ENCODE measurements around the gene SLC25A25.
"Not testable (repeated sequence)": the region's sequence is repeated elsewhere in the genome, so short reads cannot be mapped to it uniquely, and the experiment has no call there.

Gene SLC25A25

GRCh38 chr9:128065907-128066712 is 1.9 kb upstream of the SLC25A25 start:
- Histone ChIP-seq H3K4me1 (ENCODE audit: control insufficient read depth, insufficient read depth, low read length) (peaks cover 23% of the 10 kb centered on the region), H3K4me3 (ENCODE audit: low read length) (peak overlapping the region; percentile 72), H3K4me2 (ENCODE audit: low read length) (peak overlapping the region; percentile 92), H3K9me3 (replicated peaks; ENCODE audit: low read length) (no peaks in the 10 kb centered on the region), H3K27me3 (ENCODE audit: control insufficient read depth, insufficient read depth, low read length) (no peaks in the 10 kb centered on the region), H3K36me3 (ENCODE audit: insufficient read depth, low read length) (peaks cover 12% of the 10 kb centered on the region), H3K9ac (ENCODE audit: low read depth, low read length) (peak overlapping the region; percentile 80)

DNA sequence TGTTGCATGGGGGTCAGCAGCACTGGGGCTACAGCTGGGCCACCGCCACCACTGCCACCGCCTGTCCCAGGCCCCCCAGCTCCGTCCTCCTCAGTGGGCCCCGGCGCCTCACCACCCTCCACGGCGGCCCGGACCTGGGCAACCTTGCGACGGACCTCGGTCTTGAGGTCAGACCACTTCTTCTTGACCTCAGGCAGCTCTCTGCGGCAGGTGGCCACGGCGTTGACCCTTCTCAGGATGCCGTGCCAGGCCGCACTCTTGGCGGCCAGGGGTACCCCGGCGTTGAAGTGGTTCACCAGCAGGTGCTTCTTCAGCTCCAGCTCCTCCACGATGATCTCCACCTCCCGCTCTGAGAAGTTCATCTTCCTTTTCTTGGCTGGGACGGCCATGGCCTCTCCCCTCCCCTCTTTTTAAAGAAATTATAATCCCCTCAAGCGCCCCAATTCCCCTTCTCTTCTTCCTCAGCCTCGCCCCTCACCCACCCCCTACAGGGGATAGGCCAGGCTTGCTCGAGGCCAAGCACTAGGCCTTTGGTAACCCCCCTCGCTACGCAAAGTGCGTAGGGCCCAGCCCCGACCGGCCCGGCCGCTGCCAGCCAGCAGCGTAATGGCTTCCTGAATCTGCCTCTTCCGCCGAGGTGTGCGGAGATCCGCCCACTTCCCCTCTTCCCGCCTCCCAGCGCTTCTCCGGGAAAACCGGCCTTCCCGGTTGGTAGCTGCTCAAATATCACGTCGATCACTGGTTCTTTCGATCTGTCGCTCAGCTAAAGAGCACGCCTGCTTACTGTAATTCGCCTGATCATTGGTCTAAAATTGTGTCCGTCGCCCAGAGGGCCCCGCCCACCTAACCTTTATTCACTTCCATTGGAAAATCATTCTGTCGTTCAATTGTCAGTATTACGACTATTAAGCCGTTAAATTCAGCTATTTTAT is 1.1 kb upstream of the SLC25A25 start, which contains the start of gene NAIF1:
NAIF1 (minus strand) TSS at position 608 of the 932 bp plus-strand sequence; CDS start at position 389, 219 bp downstream.
- Histone ChIP-seq H3K36me3 (ENCODE audit: insufficient read depth, low read length) (peaks cover 7% of the 10 kb centered on the region), H3K9ac (ENCODE audit: low read depth, low read length) (peak within 1 kb of the TSS; percentile 86), H3K4me1 (ENCODE audit: control insufficient read depth, insufficient read depth, low read length) (peaks cover 27% of the 10 kb centered on the region), H3K9me3 (replicated peaks; ENCODE audit: low read length) (no peaks in the 10 kb centered on the region), H3K4me2 (ENCODE audit: low read length) (peak within 1 kb of the TSS; percentile 92), H3K4me3 (ENCODE audit: low read length) (peak within 1 kb of the TSS; percentile 77), H3K27me3 (ENCODE audit: control insufficient read depth, insufficient read depth, low read length) (no peaks in the 10 kb centered on the region)

- Histone ChIP-seq H3K9me3 (replicated peaks; ENCODE audit: low read length) (no peaks in the 10 kb centered on the region), H3K9ac (ENCODE audit: low read depth, low read length) (peak overlapping the region; percentile 81), H3K36me3 (ENCODE audit: insufficient read depth, low read length) (no peaks in the 10 kb centered on the region), H3K27me3 (ENCODE audit: control insufficient read depth, insufficient read depth, low read length) (no peaks in the 10 kb centered on the region), H3K4me1 (ENCODE audit: control insufficient read depth, insufficient read depth, low read length) (peaks cover 42% of the 10 kb centered on the region), H3K4me2 (ENCODE audit: low read length) (peak overlapping the region; percentile 89), H3K4me3 (ENCODE audit: low read length) (peak overlapping the region; percentile 77)
Observed at GRCh38 chr9:128068386-128069205, 564 bp downstream of the SLC25A25 start.

GRCh38 chr9:128070874-128071273 is 2.8 kb downstream of the SLC25A25 start:
- no peaks in the 10 kb centered on the region for H3K27me3 ChIP-seq (ENCODE audit: control insufficient read depth, insufficient read depth, low read length)
- H3K9me3 ChIP-seq (replicated peaks; ENCODE audit: low read length) = no peaks in the 10 kb centered on the region
- peaks cover 36% of the 10 kb centered on the region for H3K4me1 ChIP-seq (ENCODE audit: control insufficient read depth, insufficient read depth, low read length)
- H3K36me3 ChIP-seq (ENCODE audit: insufficient read depth, low read length) = no peaks in the 10 kb centered on the region
- H3K4me3 ChIP-seq (ENCODE audit: low read length) = no peak overlapping the region
- peak overlapping the region; percentile 38 for H3K4me2 ChIP-seq (ENCODE audit: low read length)
- no peak overlapping the region for H3K9ac ChIP-seq (ENCODE audit: low read depth, low read length)

- not testable (repeated sequence) for H3K4me2 ChIP-seq (ENCODE audit: low read length); H3K36me3 ChIP-seq (ENCODE audit: insufficient read depth, low read length); H3K4me3 ChIP-seq (ENCODE audit: low read length); H3K27me3 ChIP-seq (ENCODE audit: control insufficient read depth, insufficient read depth, low read length); H3K9me3 ChIP-seq (replicated peaks; ENCODE audit: low read length)
- Histone ChIP-seq H3K9ac (ENCODE audit: low read depth, low read length) (peak overlapping the region; percentile 62), H3K4me1 (ENCODE audit: control insufficient read depth, insufficient read depth, low read length) (peaks cover 30% of the 10 kb centered on the region)
Observed at GRCh38 chr9:128071475-128071874, 3.4 kb downstream of the SLC25A25 start.

DNA sequence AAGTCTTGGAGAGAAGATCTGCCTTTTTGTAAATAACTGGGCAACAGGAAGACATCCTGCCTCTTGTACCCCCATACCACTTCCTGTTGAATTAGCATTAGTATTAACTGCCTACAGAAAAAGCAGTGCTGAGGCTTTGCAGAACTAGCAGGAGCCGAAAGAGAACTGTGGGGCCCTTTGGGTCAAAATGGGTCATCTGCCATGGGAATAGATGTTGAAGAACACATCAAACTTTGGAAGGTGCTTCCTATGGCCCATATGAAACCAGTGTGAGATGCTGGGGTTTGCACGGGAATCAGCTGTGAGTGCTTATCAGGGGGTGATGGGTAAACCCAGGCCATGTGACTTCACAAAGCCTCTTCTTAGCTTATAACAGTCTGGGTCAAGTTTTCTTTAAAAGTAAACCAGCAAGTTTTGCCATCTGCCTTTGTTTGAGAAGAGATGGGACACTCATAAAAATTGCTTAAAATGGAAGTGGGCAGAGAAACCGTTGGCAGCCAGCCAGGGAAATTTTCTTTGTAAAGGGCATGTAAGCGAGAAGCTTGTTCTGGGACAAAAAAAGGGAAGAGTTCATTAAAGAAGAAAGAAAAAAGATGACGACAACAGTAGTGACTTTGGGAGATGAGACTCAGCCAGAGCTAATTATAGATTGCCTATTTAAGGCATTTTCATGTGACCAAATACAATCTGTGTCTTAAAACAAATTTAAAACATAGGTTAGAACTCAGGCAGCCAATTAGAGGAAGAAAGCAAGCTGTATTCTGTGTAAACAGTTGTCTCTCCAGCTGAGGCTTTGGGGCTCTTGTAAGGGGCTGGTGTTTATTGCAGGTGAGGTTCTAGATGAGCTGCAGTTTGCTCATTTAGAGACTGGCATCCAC is 4.4 kb downstream of the SLC25A25 start:
- no peaks in the 10 kb centered on the region for H3K27me3 ChIP-seq (ENCODE audit: control insufficient read depth, insufficient read depth, low read length)
- no peaks in the 10 kb centered on the region for H3K9me3 ChIP-seq (replicated peaks; ENCODE audit: low read length)
- peak overlapping the region; percentile 62 for H3K9ac ChIP-seq (ENCODE audit: low read depth, low read length)
- no peaks in the 10 kb centered on the region for H3K36me3 ChIP-seq (ENCODE audit: insufficient read depth, low read length)
- peak overlapping the region; percentile 41 for H3K4me3 ChIP-seq (ENCODE audit: low read length)
- peak overlapping the region; percentile 59 for H3K4me2 ChIP-seq (ENCODE audit: low read length)
- H3K4me1 ChIP-seq (ENCODE audit: control insufficient read depth, insufficient read depth, low read length) = peaks cover 24% of the 10 kb centered on the region

GRCh38 chr9:128073253-128073886 is 5.3 kb downstream of the SLC25A25 start:
- Histone ChIP-seq H3K4me1 (ENCODE audit: control insufficient read depth, insufficient read depth, low read length) (peaks cover 29% of the 10 kb centered on the region), H3K9ac (ENCODE audit: low read depth, low read length) (peak overlapping the region; percentile 62), H3K9me3 (replicated peaks; ENCODE audit: low read length) (no peaks in the 10 kb centered on the region), H3K4me3 (ENCODE audit: low read length) (no peak overlapping the region), H3K36me3 (ENCODE audit: insufficient read depth, low read length) (no peaks in the 10 kb centered on the region), H3K27me3 (ENCODE audit: control insufficient read depth, insufficient read depth, low read length) (no peaks in the 10 kb centered on the region), H3K4me2 (ENCODE audit: low read length) (peak overlapping the region; percentile 59)

DNA sequence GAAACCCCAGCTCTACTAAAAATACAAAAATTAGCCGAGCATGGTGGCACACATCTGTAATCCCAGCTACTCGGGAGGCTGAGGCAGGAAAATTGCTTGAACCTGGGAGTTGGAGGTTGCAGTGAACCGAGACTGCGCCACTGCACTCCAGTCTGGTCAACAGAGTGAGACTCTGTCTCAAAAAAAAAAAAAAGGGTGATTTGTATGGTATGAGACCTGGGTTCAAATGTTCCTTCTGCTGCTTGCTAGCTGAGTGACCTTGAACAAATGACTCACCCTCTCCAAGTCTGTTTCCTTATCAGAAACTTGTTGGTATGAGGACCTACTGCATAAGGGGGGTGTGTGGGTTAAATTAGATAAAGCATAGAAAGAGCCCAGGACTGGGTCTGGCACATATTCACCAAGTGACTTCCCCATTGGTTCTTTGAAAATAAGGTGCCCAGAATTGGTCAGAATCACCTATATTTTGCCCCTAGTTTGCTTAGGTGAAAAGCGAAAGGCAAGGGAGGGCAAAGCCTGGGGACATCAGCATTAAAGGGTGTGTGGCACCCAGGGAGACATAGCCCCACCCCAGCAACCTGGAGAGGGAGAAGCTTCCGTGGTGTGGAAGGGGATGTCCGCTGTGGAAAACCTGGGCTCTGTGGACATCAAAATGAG is 9.9 kb downstream of the SLC25A25 start:
- H3K4me2 ChIP-seq (ENCODE audit: low read length) = no peak overlapping the region
- H3K4me1 ChIP-seq (ENCODE audit: control insufficient read depth, insufficient read depth, low read length) = peaks cover 41% of the 10 kb centered on the region
- no peaks in the 10 kb centered on the region for H3K9me3 ChIP-seq (replicated peaks; ENCODE audit: low read length)
- H3K27me3 ChIP-seq (ENCODE audit: control insufficient read depth, insufficient read depth, low read length) = no peaks in the 10 kb centered on the region
- H3K36me3 ChIP-seq (ENCODE audit: insufficient read depth, low read length) = no peaks in the 10 kb centered on the region
- H3K4me3 ChIP-seq (ENCODE audit: low read length) = no peak overlapping the region
- H3K9ac ChIP-seq (ENCODE audit: low read depth, low read length) = no peak overlapping the region

- Histone ChIP-seq H3K9ac (ENCODE audit: low read depth, low read length) (no peak overlapping the region), H3K4me1 (ENCODE audit: control insufficient read depth, insufficient read depth, low read length) (peaks cover 36% of the 10 kb centered on the region), H3K4me3 (ENCODE audit: low read length) (no peak overlapping the region), H3K36me3 (ENCODE audit: insufficient read depth, low read length) (no peaks in the 10 kb centered on the region), H3K27me3 (ENCODE audit: control insufficient read depth, insufficient read depth, low read length) (no peaks in the 10 kb centered on the region), H3K9me3 (replicated peaks; ENCODE audit: low read length) (no peaks in the 10 kb centered on the region), H3K4me2 (ENCODE audit: low read length) (no peak overlapping the region)
Observed at GRCh38 chr9:128078504-128079434, 10.7 kb downstream of the SLC25A25 start.
